HG02885 (cell line): Measurements from ENCODE around the gene SCAF11.

ENCODE experiments used
- ATAC-seq: cut with Tn5 transposase; IDR thresholded peaks from one replicate; pipeline ENCODE4 v1.9.1; 2021; ENCODE audit warnings: mild to moderate bottlenecking; ENCODE audit not compliant: unreplicated experiment, poor library complexity

SCAF11 gene

DNA sequence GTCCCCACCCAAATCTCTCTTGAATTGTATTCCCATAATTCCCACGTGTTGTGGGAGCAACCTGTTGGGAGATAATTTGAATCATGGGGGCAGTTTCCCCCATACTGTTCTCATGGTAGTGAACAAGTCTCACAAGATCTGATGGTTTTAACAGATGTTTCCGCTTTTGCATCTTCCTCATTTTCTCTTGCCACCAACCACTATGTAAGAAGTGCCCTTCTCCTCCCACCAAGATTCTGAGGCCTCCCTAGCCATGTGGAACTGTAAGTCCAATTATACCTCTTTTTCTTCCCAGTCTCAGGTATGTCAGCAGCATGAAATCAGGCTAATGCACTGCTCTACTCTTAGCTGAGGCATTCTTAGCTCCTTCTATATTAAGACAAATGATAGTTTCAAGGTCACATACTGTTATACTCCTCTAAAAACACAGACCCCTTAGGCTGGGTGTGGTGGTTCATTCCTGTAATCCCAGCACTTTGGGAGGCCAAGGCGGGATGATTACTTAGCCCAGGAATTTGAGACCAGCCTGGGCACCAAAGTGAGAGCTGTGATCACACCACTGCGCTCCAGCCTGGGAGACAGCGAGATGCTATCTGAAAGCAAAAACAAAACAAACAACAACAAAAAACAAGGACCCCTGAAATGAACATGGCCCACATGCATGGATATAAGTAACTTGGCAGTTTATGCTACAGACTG is 3.6 kb downstream of the SCAF11 start:
- ATAC-seq = no peak

- no peak for ATAC-seq
These were observed 9.1 kb downstream of the SCAF11 start for GRCh38 chr12:45981075-45981837.

GRCh38 chr12:45980540-45980939 is 9.8 kb downstream of the SCAF11 start:
- ATAC-seq = no peak

- no peak for ATAC-seq
These were observed 12.3 kb downstream of the SCAF11 start for GRCh38 chr12:45978108-45978507.

- no peak for ATAC-seq
These were observed 12.8 kb downstream of the SCAF11 start for GRCh38 chr12:45977620-45978019.

DNA sequence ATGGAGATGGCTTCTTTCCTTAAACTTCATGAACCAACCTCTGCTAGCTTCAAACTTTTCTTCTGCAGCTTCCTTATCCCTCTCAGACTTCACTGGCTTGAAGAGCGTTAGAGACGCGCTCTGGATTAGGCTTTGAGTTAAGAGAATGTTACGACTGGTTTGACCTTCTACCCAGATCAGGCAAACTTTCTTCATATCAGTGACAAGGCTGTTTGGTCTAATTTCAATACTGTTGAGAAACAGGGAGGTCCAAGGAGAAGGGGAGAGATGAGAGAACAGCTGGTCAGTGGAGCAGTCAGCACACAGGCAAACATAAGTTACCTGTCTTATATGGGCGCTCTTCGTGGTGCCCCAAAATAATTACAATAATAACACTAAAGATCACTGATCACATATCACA is 14.9 kb downstream of the SCAF11 start:
- no peak for ATAC-seq

DNA sequence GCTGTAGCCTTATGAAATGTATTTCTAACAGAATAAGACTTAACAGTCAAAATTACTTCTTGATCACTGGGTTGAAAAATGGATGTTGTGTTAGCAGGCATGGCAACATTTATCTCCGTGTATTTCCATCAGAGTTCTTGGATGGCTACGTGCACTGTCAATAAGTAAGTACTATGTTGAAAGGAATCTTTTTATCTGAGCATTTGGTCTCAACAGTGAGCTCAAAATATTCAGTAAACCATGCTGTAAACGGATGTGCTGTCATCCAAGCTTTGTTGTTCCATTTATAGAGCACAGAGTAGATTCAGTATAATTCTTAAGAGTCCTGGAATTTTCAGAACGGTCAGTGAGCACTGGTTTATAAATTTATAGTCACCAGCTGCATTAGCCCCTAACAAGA is 15.5 kb downstream of the SCAF11 start:
- ATAC-seq = no peak

DNA sequence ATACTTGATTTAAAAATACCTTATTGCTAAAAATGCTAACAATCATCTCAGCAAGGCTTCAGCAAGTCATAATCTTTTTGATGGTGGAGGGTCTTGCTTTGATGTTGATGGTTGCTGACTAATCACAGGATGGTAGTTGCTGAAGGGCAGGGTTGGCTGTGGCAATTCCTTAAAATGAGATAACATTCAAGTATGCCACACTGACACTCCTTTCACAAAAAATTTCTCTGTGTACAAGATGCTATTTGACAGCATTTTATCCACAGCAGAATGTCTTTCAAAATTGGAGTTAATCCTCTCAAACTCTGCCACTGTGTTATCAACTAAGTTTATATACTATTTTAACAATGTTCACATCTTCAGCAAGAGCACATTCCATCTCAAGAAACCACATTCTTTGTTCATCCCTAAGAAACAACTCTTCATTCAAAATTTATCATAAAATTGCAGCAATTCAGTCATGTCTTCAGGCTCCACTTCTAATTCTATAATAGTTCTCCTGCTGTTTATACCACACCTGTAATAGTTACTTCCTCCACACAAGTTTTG is 16.1 kb downstream of the SCAF11 start:
- no peak for ATAC-seq

DNA sequence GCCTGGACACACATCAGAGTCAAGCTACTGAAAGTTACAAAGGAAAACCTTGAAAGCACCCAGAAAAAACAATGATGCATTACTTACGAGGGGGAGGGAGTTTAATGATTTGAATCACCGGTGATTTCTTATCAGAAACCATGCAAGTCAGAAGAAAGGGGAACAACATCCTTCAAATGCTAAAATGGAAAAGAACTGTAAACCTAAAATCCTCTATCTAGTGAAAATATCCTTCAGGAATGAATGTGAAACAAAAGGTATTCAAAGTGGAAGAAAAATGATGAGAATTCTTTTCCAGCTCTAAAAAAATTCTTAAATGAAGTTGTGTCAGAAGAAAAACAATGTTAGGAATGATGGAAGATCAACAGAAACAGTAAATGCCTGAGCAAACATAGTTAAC is 16.8 kb downstream of the SCAF11 start:
- ATAC-seq = no peak

GRCh38 chr12:45970391-45970790 is 20.0 kb downstream of the SCAF11 start:
- ATAC-seq = no peak

GRCh38 chr12:45969084-45969483 is 21.3 kb downstream of the SCAF11 start:
- ATAC-seq = no peak

- no peak for ATAC-seq
These were observed 23.9 kb downstream of the SCAF11 start for GRCh38 chr12:45966486-45966885.

DNA sequence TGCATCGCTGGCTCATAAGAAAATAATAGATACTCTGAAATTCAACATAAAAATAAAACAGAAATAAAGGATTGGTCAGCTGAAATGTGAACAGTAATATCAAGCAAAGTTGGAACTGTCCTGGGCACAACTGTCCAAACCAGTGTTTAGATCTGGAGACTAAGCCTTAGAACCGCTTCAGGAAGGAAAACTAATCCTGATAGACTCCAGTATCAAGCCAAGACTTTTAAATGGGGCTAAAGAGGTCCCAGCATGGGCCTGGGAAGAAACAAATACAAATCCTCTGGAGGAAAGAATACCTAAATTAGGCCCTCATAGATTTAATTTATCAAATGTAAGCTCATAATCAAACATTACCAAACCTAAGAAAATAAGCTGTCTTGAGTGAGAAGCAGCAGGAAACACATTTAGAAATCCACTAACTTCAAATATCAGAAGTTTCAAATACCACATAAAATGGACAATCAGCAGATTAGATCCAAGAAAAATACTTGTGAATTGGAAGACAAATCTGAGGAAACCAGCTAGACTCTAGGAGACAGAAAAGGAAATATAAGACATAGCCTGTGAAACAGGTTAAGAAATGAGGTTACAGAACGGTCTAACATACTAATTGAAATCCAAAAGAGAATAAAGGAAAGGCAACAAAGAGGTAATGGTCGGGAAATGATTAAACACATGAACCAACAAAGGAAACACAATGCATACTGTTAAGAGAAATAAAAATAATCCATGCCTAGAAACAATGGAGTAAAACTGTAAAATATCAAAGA is 27.6 kb downstream of the SCAF11 start:
- no peak for ATAC-seq

GRCh38 chr12:45959728-45960127 is 30.6 kb downstream of the SCAF11 start:
- ATAC-seq = no peak

DNA sequence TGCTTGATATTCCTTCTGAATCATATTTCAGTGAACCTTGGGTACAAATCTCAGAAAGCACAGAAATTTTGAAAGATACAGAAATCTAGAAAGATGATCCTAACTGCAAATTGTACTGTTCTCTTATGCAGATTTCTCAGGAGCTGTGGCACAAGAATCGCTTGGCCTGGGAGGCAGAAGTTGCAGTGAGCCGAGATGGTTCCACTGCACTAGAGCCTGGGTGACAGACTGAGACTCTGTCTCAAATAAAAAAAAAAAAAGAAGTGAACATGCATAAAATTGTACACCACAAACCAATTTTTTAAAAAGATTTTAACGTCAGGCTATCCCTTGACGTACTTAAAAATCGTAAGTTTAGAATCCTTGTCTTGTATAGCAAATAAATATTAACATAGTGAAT is 31.3 kb downstream of the SCAF11 start:
- ATAC-seq = no peak

DNA sequence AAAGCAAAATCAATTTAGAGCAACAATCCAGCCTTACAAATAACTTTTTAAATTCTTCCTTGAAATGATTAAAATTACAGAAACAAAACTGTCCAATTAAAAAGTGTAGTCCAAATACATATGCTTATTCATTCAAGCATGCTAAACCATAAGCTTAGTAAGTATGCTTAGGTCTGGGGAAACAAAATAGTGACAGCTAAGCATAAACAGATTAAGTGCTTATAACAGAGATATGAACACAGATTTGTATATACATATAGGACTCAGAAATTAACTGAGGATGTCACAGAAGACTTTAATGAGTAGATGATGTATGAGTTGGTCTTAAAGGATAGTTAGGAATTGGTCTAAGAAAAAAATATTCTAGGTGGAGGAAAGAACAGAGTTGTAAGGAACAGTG is 41.8 kb downstream of the SCAF11 start:
- no peak for ATAC-seq

DNA sequence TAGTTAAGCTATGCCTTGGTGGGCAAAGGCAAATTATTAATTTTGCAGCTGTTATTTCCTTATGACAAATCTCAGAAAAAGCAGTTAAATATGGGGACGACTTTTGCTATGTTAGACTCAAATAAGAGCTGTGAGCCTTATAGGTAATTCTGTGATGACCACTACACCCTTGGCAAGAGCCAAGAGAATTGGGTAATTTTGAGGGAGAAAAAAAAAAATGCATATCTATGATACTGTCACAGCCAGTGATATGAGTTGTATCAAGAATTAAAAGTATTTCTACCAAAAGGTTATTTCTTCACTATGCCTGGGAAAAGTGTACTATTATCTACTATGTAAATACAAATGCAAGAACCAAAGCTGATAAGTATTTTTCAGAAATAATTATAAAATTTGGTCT is 43.9 kb downstream of the SCAF11 start:
- no peak for ATAC-seq

DNA sequence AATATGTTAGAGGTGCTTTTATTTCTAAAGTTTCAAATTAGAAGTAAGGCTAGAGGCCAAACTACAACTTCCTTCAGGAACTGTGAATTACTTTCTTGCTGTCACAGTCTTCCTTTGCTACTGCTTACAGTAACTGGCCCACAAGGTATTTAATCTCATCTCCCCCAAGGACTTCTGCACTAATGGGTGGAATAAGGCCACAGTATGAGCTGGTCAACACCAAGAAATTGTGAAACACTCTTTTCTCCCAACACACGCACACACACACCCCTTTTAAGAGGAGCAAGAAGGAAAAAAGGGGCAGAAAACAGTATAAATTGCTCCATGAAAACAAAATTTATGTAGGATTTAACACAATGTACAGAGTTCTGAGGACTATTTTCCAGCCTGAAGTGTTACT is 45.6 kb downstream of the SCAF11 start:
- ATAC-seq = no peak

GRCh38 chr12:45939759-45940158 is 50.6 kb downstream of the SCAF11 start:
- ATAC-seq = no peak

DNA sequence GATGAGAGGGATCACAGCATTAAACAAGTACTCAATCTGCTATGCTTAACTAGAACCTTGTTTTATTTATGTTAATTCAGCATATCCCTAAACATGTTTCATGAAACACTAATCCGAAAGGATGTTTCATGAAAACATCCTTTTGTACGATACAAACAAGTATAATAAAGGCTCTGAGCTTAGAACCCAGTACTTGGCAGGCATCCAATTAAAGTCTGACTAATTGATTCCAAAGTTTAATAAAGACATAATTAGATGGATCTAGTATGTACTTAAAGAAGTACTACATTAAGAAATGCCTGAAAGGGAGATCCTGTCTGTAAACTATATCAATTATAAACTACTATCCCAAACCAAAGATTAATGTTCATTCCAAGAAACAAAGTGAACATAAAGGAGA is 51.8 kb downstream of the SCAF11 start:
- no peak for ATAC-seq

GRCh38 chr12:45934956-45935355 is 55.4 kb downstream of the SCAF11 start:
- ATAC-seq = no peak
